Activated T-helper 2 cell treated with anti-CD3 and anti-CD28 coated beads, Interferon-gamma antibody, Interleukin-2, Interleukin-4, amounts not matched to agents 10 μg/mL and 5 μg/mL and 100 μg/mL, durations not matched to agents 14 hours and 24 hours and 36 hours (primary cell): ENCODE data around the gene DKK3. TPM values are rescaled to one million over a fixed set of nuclear protein-coding genes. Genes with fewer than 3 reads are reported as not detected.

Experiments used
- DNase-seq: peaks from one replicate; pipeline ENCODE4 v3.0.0; 2021; ENCODE audit warnings: low spot score
- H3K27ac Mint-ChIP-seq: one replicate; pipeline ENCODE4 v1.8.0; 2021; ENCODE audit warnings: mixed read lengths
- H3K27me3 Mint-ChIP-seq: one replicate; pipeline ENCODE4 v1.8.0; 2021; ENCODE audit warnings: low read depth, mixed read lengths
- H3K36me3 Mint-ChIP-seq: one replicate; pipeline ENCODE4 v1.8.0; 2021; ENCODE audit warnings: low read depth, mixed read lengths
- H3K4me1 Mint-ChIP-seq: one replicate; pipeline ENCODE4 v1.8.0; 2021; ENCODE audit warnings: low read depth, mixed read lengths
- H3K4me3 Mint-ChIP-seq: one replicate; pipeline ENCODE4 v1.8.0; 2021; ENCODE audit warnings: low read depth, mild to moderate bottlenecking, moderate library complexity, mixed read lengths
- H3K9me3 Mint-ChIP-seq: one replicate; pipeline ENCODE4 v1.8.0; 2021; ENCODE audit warnings: mixed read lengths
- intact Hi-C: fragments of 100-400 bp; cut with micrococcal nuclease; formaldehyde crosslinking; loops from one replicate; pipeline ENCODE4 v1.15.1; 2023
- total RNA-seq: library from RNA; stranded (reverse); gene quantifications from 2 replicates; pipeline ENCODE4 v1.2.3, GENCODE V29; 2022

The DKK3 gene
- total RNA-seq, 1 donor from 2014 or later: not detected

- no peak for DNase-seq
- H3K4me3 Mint-ChIP-seq: no peak overlapping the region
- no peaks in the 10 kb centered on the region for H3K36me3 Mint-ChIP-seq
- peaks cover 21% of the 10 kb centered on the region for H3K27me3 Mint-ChIP-seq
- intact Hi-C loops: no loop called here
- H3K27ac Mint-ChIP-seq: no peak overlapping the region
- no peaks in the 10 kb centered on the region for H3K9me3 Mint-ChIP-seq
- H3K4me1 Mint-ChIP-seq: peaks cover 2% of the 10 kb centered on the region
These were observed 18.4 kb downstream of the DKK3 start for GRCh38 chr11:11989774-11990744.

DNA sequence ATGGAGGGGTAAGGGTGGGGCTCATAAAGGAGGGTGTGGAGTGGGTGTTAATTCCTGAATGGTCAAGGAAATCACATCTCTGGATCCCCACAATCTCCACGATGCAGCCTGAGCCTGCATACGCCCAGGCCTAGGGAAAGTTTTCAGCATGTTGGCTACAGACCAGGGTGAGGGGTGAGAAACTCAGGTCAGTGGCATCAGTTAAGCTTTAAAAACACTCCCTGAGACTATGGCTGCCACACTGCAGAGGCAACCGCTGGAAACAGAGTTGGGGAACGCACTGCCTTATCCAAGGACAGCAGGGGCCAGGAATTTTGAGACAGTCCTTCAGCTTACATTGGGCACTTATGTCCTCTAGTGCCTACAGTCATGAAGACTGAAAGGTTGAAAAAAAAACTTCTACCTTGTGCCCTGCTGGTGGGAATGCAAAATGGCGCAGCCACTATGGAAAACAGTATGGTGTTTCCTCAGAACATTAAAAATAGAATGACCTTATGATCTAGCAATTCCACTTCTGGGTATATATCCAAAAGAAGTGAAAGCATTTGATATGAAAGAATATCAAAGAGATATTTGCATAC lies 19.7 kb downstream of the DKK3 start:
- Mint-ChIP-seq H3K4me1 (peaks cover 2% of the 10 kb centered on the region), H3K4me3 (no peak overlapping the region), H3K36me3 (no peaks in the 10 kb centered on the region), H3K27me3 (peaks cover 17% of the 10 kb centered on the region), H3K27ac (no peak overlapping the region), H3K9me3 (no peaks in the 10 kb centered on the region)
- DNase-seq: no peak
- intact Hi-C loops: no loop called here

GRCh38 chr11:11988099-11988651 lies 20.3 kb downstream of the DKK3 start:
- H3K4me1 Mint-ChIP-seq: peaks cover 2% of the 10 kb centered on the region
- no peak for DNase-seq
- peaks cover 12% of the 10 kb centered on the region for H3K27me3 Mint-ChIP-seq
- no peak overlapping the region for H3K4me3 Mint-ChIP-seq
- H3K27ac Mint-ChIP-seq: no peak overlapping the region
- intact Hi-C loops: no loop called here
- H3K36me3 Mint-ChIP-seq: no peaks in the 10 kb centered on the region
- H3K9me3 Mint-ChIP-seq: no peaks in the 10 kb centered on the region

- no peak for DNase-seq
- peaks cover 12% of the 10 kb centered on the region for H3K27me3 Mint-ChIP-seq
These were observed 20.9 kb downstream of the DKK3 start for GRCh38 chr11:11987503-11988022.

GRCh38 chr11:11985954-11986949 lies 22.2 kb downstream of the DKK3 start:
- Mint-ChIP-seq H3K9me3 (no peaks in the 10 kb centered on the region), H3K4me3 (no peak overlapping the region), H3K27ac (no peak overlapping the region), H3K27me3 (peaks cover 5% of the 10 kb centered on the region), H3K36me3 (no peaks in the 10 kb centered on the region), H3K4me1 (peaks cover 2% of the 10 kb centered on the region)
- DNase-seq: no peak
- intact Hi-C loops: no loop called here

More at GRCh38 chr11:11987503-11988022, 20.9 kb downstream of the DKK3 start:
- Mint-ChIP-seq H3K36me3 (no peaks in the 10 kb centered on the region), H3K9me3 (no peaks in the 10 kb centered on the region), H3K27ac (no peak overlapping the region), H3K4me3 (no peak overlapping the region), H3K4me1 (peaks cover 2% of the 10 kb centered on the region)
- intact Hi-C loops: no loop called here

DNA sequence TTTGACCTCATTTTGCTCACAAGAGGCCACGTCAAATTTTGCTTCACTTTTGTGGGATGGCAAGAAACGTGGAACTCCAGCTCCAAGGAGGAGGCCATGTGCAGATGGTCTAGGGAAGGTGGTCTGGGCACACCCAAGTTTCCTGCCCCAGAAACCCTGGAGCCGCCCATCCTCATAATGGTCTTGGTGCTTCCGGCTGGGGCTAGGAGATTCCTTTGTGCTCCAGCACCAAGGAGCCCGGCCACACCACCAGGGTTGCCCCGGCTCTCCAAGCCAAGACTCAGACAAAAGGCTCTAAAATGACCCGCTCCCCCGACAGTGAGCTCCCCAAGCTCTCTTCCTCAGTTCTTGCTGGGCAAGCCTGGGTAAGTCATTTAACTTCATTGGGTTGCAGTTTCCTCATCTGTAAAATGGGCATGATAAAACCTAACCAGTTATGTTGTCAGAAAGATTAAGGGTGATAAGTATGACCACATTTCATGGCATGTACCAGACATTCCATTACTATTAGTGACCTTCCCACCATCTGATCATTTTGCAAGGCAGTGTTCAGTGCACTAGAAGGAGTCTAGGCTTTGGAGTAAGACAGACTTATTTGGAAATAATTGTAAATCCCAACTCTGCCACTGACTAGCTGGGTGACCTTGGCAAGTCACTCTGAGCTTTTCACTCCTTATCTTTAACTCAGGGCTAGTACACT lies 23.3 kb downstream of the DKK3 start:
- Mint-ChIP-seq H3K36me3 (no peaks in the 10 kb centered on the region), H3K4me1 (peaks cover 2% of the 10 kb centered on the region), H3K27ac (no peak overlapping the region), H3K9me3 (no peaks in the 10 kb centered on the region), H3K4me3 (no peak overlapping the region), H3K27me3 (peaks cover 1% of the 10 kb centered on the region)
- DNase-seq: no peak
- intact Hi-C loops: no loop called here

- no peak for DNase-seq
- peaks cover 1% of the 10 kb centered on the region for H3K27me3 Mint-ChIP-seq
- no peak overlapping the region for H3K4me3 Mint-ChIP-seq
- no peak overlapping the region for H3K27ac Mint-ChIP-seq
- intact Hi-C loops: no loop called here
- H3K9me3 Mint-ChIP-seq: no peaks in the 10 kb centered on the region
- peaks cover 2% of the 10 kb centered on the region for H3K4me1 Mint-ChIP-seq
- no peaks in the 10 kb centered on the region for H3K36me3 Mint-ChIP-seq
These were observed 23.9 kb downstream of the DKK3 start for GRCh38 chr11:11984563-11984962.

GRCh38 chr11:11983427-11983826 lies 25.0 kb downstream of the DKK3 start:
- Mint-ChIP-seq H3K27ac (no peak overlapping the region), H3K4me1 (peaks cover 2% of the 10 kb centered on the region), H3K4me3 (no peak overlapping the region), H3K9me3 (no peaks in the 10 kb centered on the region), H3K27me3 (peaks cover under 1% of the 10 kb centered on the region), H3K36me3 (no peaks in the 10 kb centered on the region)
- DNase-seq: no peak
- intact Hi-C loops: no loop called here

GRCh38 chr11:11982975-11983374 lies 25.5 kb downstream of the DKK3 start:
- intact Hi-C loops: no loop called here
- Mint-ChIP-seq H3K4me3 (no peak overlapping the region), H3K36me3 (no peaks in the 10 kb centered on the region), H3K9me3 (no peaks in the 10 kb centered on the region), H3K27me3 (peaks cover 2% of the 10 kb centered on the region), H3K4me1 (peaks cover 2% of the 10 kb centered on the region), H3K27ac (no peak overlapping the region)
- no peak for DNase-seq

- DNase-seq: no peak
- Mint-ChIP-seq H3K9me3 (no peaks in the 10 kb centered on the region), H3K27ac (no peak overlapping the region), H3K36me3 (no peaks in the 10 kb centered on the region), H3K4me3 (no peak overlapping the region), H3K4me1 (no peaks in the 10 kb centered on the region), H3K27me3 (peaks cover 2% of the 10 kb centered on the region)
- intact Hi-C loops: no loop called here
These were observed 26.0 kb downstream of the DKK3 start for GRCh38 chr11:11982461-11982860.

- peaks cover 2% of the 10 kb centered on the region for H3K27me3 Mint-ChIP-seq
- H3K4me3 Mint-ChIP-seq: no peak overlapping the region
- no peaks in the 10 kb centered on the region for H3K36me3 Mint-ChIP-seq
- DNase-seq: no peak
- no peaks in the 10 kb centered on the region for H3K4me1 Mint-ChIP-seq
- H3K9me3 Mint-ChIP-seq: no peaks in the 10 kb centered on the region
- intact Hi-C loops: no loop called here
- no peak overlapping the region for H3K27ac Mint-ChIP-seq
These were observed 26.6 kb downstream of the DKK3 start for GRCh38 chr11:11981840-11982239.

DNA sequence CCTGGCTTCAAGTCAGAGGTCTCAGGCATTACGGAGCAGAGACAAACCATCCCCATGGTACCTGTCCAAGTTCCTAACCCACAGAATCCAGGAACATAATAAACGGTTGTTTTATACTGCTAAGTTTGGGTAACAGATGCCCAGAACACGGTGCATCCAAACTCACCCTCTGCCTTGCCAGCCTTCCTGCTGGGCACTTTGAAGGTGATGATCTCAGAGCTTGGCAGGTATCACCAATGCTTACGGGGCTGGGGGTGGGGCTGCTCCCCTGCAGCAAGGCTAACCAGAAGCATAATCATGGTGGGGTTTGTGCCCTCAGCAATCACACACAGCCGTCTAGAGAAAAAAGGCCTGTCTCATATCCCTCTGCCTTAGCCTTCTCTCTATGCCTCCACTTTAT lies 27.1 kb downstream of the DKK3 start:
- Mint-ChIP-seq H3K27ac (no peak overlapping the region), H3K9me3 (no peaks in the 10 kb centered on the region), H3K36me3 (no peaks in the 10 kb centered on the region), H3K27me3 (peaks cover 2% of the 10 kb centered on the region), H3K4me3 (no peak overlapping the region), H3K4me1 (no peaks in the 10 kb centered on the region)
- intact Hi-C loops: no loop called here
- DNase-seq: no peak
